SK-N-SH (cell line): ENCODE results near the gene MRPS34. TPM values are rescaled to one million over a fixed set of nuclear protein-coding genes. Genes with fewer than 3 reads are reported as not detected.
"Not testable (repeated sequence)": the region's sequence is repeated elsewhere in the genome, so short reads cannot be mapped to it uniquely, and the experiment has no call there.

Experiments used
- CTCF ChIA-PET: fragments of 300-600, 350-600 bp; formaldehyde crosslinking; extraction: SDS; loops from one replicate; lab custom pipeline; 2021; lab: Yijun Ruan, JAX
- POLR2A ChIA-PET: fragments of 350-600 bp; sonication (Branson Sonifier 250); formaldehyde crosslinking; extraction: SDS; loops from one replicate; lab custom pipeline; 2020; ENCODE audit warnings: antibody characterized with exemption, inconsistent platforms; lab: Yijun Ruan, JAX
- DNase-seq: peaks from one replicate; pipeline ENCODE4 v3.0.0; 2012
- H2AFZ ChIP-seq: fragments of 200-600 bp; sonication (generic); 2 replicates; pipeline ENCODE4 v1.8.1; 2016; ENCODE audit warnings: antibody characterized with exemption, mild to moderate bottlenecking, low read depth
- H3F3A ChIP-seq: fragments of 200-600 bp; sonication (generic); replicated peaks from 2 replicates; pipeline ENCODE3; 2016; ENCODE audit warnings: antibody characterized with exemption, mild to moderate bottlenecking; ENCODE audit not compliant: insufficient read depth
- H3K27ac ChIP-seq, 2 experiments: fragments of 200-500 bp in 1 of 2; fragments of 200-600 bp in 1 of 2; sonication (Bioruptor generic) in 1 of 2; sonication (generic), shearing (Covaris generic) in 1 of 2; 2 replicates each; pipeline versions ENCODE4 v1.5.1 to v1.6.1; 2014 to 2016; ENCODE audit warnings: low read depth in 2 of 2, inconsistent platforms in 1 of 2, low read length in 1 of 2, mild to moderate bottlenecking in 1 of 2, mixed read lengths in 1 of 2
- H3K27me3 ChIP-seq: fragments of 200-600 bp; sonication (generic), shearing (Covaris generic); 2 replicates; pipeline ENCODE4 v1.6.1; 2016; ENCODE audit warnings: mixed run types; ENCODE audit not compliant: insufficient read depth
- H3K36me3 ChIP-seq, 2 experiments: fragments of 200-500 bp in 1 of 2; fragments of 200-600 bp in 1 of 2; sonication (Bioruptor generic) in 1 of 2; sonication (generic) in 1 of 2; replicated peaks in 1 of 2; 2 replicates each; pipeline versions ENCODE3 to v1.5.1; 2014 to 2016; ENCODE audit warnings: low read length in 1 of 2, mild to moderate bottlenecking in 1 of 2; ENCODE audit not compliant: insufficient read depth in 2 of 2, control insufficient read depth in 1 of 2
- H3K4me1 ChIP-seq, 2 experiments: fragments of 200-500 bp in 1 of 2; fragments of 200-600 bp in 1 of 2; sonication (Bioruptor generic) in 1 of 2; sonication (generic), shearing (Covaris generic) in 1 of 2; 2 replicates each; pipeline versions ENCODE4 v1.5.1 to v1.6.1; 2014 to 2016; ENCODE audit warnings: low read depth in 1 of 2, low read length in 1 of 2, mixed run types in 1 of 2; ENCODE audit not compliant: insufficient read depth in 2 of 2, control insufficient read depth in 1 of 2
- H3K4me2 ChIP-seq: fragments of 200-600 bp; sonication (generic), shearing (Covaris generic); 2 replicates; pipeline ENCODE4 v1.6.1; 2017; ENCODE audit warnings: mixed run types
- H3K4me3 ChIP-seq, 2 experiments: fragments of 200-500 bp in 1 of 2; fragments of 200-600 bp in 1 of 2; sonication (Bioruptor generic) in 1 of 2; sonication (generic), shearing (Covaris generic) in 1 of 2; 2 replicates each; pipeline versions ENCODE4 v1.5.1 to v1.8.1; 2014 to 2016; ENCODE audit warnings: low read depth in 2 of 2, inconsistent platforms in 1 of 2, low read length in 1 of 2, mild to moderate bottlenecking in 1 of 2, mixed read lengths in 1 of 2, moderate library complexity in 1 of 2
- H3K79me2 ChIP-seq: fragments of 200-600 bp; sonication (generic); 2 replicates; pipeline ENCODE4 v1.8.1; 2017; ENCODE audit warnings: mild to moderate bottlenecking; ENCODE audit not compliant: insufficient read depth
- H3K9ac ChIP-seq: fragments of 200-600 bp; sonication (generic); 2 replicates; pipeline ENCODE4 v1.6.1; 2017; ENCODE audit warnings: mixed run types
- H3K9me2 ChIP-seq: fragments of 200-600 bp; sonication (generic); 2 replicates; pipeline ENCODE4 v1.6.1; 2017; ENCODE audit warnings: mixed run types
- H3K9me3 ChIP-seq: fragments of 200-600 bp; sonication (generic); 2 replicates; pipeline ENCODE4 v1.6.1; 2017; ENCODE audit warnings: mixed run types, mild to moderate bottlenecking, moderate library complexity
- H4K20me1 ChIP-seq: fragments of 200-600 bp; sonication (generic); 2 replicates; pipeline ENCODE4 v1.6.1; 2017; ENCODE audit warnings: mild to moderate bottlenecking, mixed run types; ENCODE audit not compliant: insufficient read depth
- EZH2phosphoT487 ChIP-seq: fragments of 200-600 bp; sonication (generic); IDR thresholded peaks from 2 replicates; pipeline ENCODE4 v1.6.1; 2017; ENCODE audit warnings: low read depth, mixed run types, mild to moderate bottlenecking, antibody characterized with exemption, moderate library complexity, borderline replicate concordance
- MXI1 ChIP-seq: IDR thresholded peaks from 2 replicates; pipeline ENCODE4 v1.6.1; 2012; ENCODE audit warnings: mild to moderate bottlenecking, low read depth, low read length, improper control_type of control experiment
- NRF1 ChIP-seq: IDR thresholded peaks from 2 replicates; pipeline ENCODE4 v1.6.1; 2012; ENCODE audit warnings: low read depth, mild to moderate bottlenecking, low read length
- RAD21 ChIP-seq: IDR thresholded peaks from 2 replicates; pipeline ENCODE4 v1.6.1; 2012; ENCODE audit warnings: mild to moderate bottlenecking, low read length
- RFX5 ChIP-seq: IDR thresholded peaks from 2 replicates; pipeline ENCODE4 v1.6.1; 2012; ENCODE audit warnings: mild to moderate bottlenecking, improper control_type of control experiment, low read length
- YY1 ChIP-seq: IDR thresholded peaks from 2 replicates; pipeline ENCODE4 v1.4.0; 2012; ENCODE audit warnings: low read depth, mild to moderate bottlenecking
- WGBS: methylation state at CpG from one replicate; pipeline ENCODE4 v1.1.6; 2017; ENCODE audit warnings: low lambda C conversion rate; 5-methylcytosine and 5-hydroxymethylcytosine counted together
- polyA plus RNA-seq, 3 experiments: library from polyadenylated mRNA; depleted of rRNA; stranded (reverse); fragments of >200 nt; gene quantifications; 2 replicates each; pipeline ENCODE4 v1.2.3, GENCODE V29; 2012
- TF ChIP-seq, protein P1 (sequence below): IDR thresholded peaks from 2 replicates; pipeline ENCODE4 v1.6.1; 2012; ENCODE audit warnings: mild to moderate bottlenecking, low read depth, low read length, moderate library complexity

Gene MRPS34
- polyA plus RNA-seq, 1 of the 3 experiments (the other 2 are of a cell fraction): 156 TPM

DNA sequence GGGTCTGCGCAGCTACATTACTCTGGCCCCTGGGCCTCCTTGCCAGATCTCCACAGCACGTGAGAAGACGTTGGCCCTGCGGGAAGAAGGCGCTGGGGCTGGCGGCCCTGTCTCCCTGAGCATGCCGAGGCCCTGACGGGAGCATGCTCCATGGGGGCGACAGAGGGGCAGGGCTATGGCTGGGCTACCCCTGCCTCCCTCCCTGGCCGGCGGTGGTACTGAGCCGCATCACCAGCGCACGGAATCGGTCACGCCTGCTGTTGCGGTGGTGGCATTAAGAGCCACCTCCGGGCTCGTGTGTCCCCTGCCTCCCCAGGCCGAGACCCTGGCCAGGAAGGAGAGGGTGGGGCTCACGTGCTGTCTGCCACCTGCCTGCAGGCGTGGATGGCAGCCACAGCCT lies 38.8 kb downstream of the MRPS34 start:
- Histone ChIP-seq H3K4me2 (no peak overlapping the region), H2AFZ (no peak overlapping the region), H3K4me3 (no peak overlapping the region), H3K9ac (no peak overlapping the region), H3K4me1 (no peaks in the 10 kb centered on the region), H3K79me2 (0 out of 2 replicates have a peak, but pooled peaks cover 4% of the 10 kb centered on the region), H3K36me3 (peaks cover 7 to 30% of the 10 kb centered on the region in 2 experiments), H3F3A (peaks cover 38% of the 10 kb centered on the region), H3K9me2 (no peaks in the 10 kb centered on the region), H3K27ac (no peak overlapping the region; a peak in 1 of 4 replicates), H4K20me1 (no peaks in the 10 kb centered on the region), H3K27me3 (no peaks in the 10 kb centered on the region), H3K9me3 (no peaks in the 10 kb centered on the region)
- WGBS: 100% methylated on average over 1 of the region's 22 CpGs
- POLR2A ChIA-PET: no interaction called here
- TF ChIP-seq, protein P1, sequence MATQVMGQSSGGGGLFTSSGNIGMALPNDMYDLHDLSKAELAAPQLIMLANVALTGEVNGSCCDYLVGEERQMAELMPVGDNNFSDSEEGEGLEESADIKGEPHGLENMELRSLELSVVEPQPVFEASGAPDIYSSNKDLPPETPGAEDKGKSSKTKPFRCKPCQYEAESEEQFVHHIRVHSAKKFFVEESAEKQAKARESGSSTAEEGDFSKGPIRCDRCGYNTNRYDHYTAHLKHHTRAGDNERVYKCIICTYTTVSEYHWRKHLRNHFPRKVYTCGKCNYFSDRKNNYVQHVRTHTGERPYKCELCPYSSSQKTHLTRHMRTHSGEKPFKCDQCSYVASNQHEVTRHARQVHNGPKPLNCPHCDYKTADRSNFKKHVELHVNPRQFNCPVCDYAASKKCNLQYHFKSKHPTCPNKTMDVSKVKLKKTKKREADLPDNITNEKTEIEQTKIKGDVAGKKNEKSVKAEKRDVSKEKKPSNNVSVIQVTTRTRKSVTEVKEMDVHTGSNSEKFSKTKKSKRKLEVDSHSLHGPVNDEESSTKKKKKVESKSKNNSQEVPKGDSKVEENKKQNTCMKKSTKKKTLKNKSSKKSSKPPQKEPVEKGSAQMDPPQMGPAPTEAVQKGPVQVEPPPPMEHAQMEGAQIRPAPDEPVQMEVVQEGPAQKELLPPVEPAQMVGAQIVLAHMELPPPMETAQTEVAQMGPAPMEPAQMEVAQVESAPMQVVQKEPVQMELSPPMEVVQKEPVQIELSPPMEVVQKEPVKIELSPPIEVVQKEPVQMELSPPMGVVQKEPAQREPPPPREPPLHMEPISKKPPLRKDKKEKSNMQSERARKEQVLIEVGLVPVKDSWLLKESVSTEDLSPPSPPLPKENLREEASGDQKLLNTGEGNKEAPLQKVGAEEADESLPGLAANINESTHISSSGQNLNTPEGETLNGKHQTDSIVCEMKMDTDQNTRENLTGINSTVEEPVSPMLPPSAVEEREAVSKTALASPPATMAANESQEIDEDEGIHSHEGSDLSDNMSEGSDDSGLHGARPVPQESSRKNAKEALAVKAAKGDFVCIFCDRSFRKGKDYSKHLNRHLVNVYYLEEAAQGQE: no peak
- no peak for TF ChIP-seq MXI1
- TF ChIP-seq YY1: no peak
- no peak for TF ChIP-seq NRF1
- TF ChIP-seq RAD21: no peak
- TF ChIP-seq EZH2phosphoT487: no peak
- no peak for DNase-seq
- CTCF ChIA-PET: no interaction called here

DNA sequence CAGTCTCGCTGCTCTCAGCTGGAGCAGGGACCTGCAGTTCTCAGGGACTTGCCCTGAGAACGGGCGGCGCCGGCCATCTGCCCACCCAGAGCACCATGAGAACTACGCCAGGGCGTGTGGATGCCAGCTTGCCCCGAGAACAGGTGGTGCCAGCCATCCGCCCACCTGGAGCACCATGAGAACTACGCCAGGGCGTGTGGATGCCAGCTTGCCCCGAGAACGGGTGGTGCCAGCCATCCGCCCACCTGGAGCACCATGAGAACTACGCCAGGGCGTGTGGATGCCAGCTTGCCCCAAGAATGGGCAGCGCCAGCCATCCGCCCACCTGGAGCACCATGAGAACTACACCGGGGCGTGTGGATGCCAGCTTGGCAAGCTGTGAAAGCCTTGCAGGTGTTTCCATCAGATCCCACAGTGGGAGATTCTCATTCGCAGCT lies 40.4 kb downstream of the MRPS34 start:
- POLR2A ChIA-PET: not testable (repeated sequence)
- 96% methylated on average over 5 of the region's 21 CpGs for WGBS

DNA sequence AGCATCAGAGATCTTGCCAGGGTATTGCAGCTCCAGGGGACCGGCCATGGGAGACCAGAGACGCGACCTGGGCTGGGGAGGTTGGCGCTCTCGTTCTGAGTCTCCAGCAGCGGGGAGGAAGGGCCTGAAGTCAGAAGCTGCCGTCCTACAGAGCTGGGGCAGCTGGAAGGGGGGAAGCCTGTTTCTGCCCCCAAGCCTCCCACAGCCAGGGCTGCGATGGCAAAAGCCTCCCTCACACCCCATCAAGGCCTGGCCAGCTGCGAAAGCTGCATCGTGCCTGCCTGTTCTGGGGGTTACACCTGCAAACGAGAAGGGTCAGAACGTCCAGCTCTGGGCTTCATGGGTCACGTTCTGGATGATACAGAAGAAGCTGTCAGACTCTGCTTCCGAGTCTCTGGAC lies 40.9 kb downstream of the MRPS34 start:
- POLR2A ChIA-PET: no interaction called here
- H3K4me2 ChIP-seq: no peak overlapping the region
- H3K27me3 ChIP-seq: no peaks in the 10 kb centered on the region
- H3K9me3 ChIP-seq: no peaks in the 10 kb centered on the region
- 0 out of 2 replicates have a peak, but pooled peaks cover 4% of the 10 kb centered on the region for H3K79me2 ChIP-seq
- no peaks in the 10 kb centered on the region for H3K4me1 ChIP-seq
- CTCF ChIA-PET: no interaction called here
- no peak for DNase-seq
- TF ChIP-seq RFX5: no peak
- WGBS: 96% methylated on average over 8 of the region's 14 CpGs
- H3K9ac ChIP-seq: no peak overlapping the region
- peaks cover 21% of the 10 kb centered on the region for H3F3A ChIP-seq
- no peak overlapping the region for H2AFZ ChIP-seq
- no peak overlapping the region for H3K4me3 ChIP-seq
- no peak overlapping the region for H3K27ac ChIP-seq
- H4K20me1 ChIP-seq: no peaks in the 10 kb centered on the region
- no peaks in the 10 kb centered on the region for H3K9me2 ChIP-seq
- H3K36me3 ChIP-seq: peaks cover 7 to 34% of the 10 kb centered on the region in 2 experiments

More for the DNA sequence above, 40.4 kb downstream of the MRPS34 start:
- H3K79me2 ChIP-seq, H3K4me2 ChIP-seq, H2AFZ ChIP-seq, H3K27me3 ChIP-seq, H3K4me3 ChIP-seq, H4K20me1 ChIP-seq, H3K4me1 ChIP-seq, CTCF ChIA-PET, H3K27ac ChIP-seq, H3K9me3 ChIP-seq, H3K9me2 ChIP-seq, H3K9ac ChIP-seq, DNase-seq: not testable (repeated sequence)
- H3F3A ChIP-seq: peaks cover 23% of the 10 kb centered on the region
- H3K36me3 ChIP-seq: peaks cover 7 to 34% of the 10 kb centered on the region in 2 experiments
